ENCODE measurements around the gene DNAJC16. TPM values are rescaled to one million over a fixed set of nuclear protein-coding genes. Genes with fewer than 3 reads are reported as not detected.

DNAJC16 gene
- total and polyA plus RNA-seq, 2 of the 13 experiments (the other 11 are each of a cell fraction or from before 2014, with no cell fraction given): 11.4 to 15.4 TPM

GRCh38 chr1:15603050-15603965 is 76.7 kb downstream of the DNAJC16 start (continued):
- TF ChIP-seq TCF7 (IDR thresholded peaks at IDR 0.05; ENCODE audit: low read depth): no peak
- TF ChIP-seq E2F1 (CRISPR knock-in tag; IDR thresholded peaks at IDR 0.05): peak; percentile 23; the same call in 1 of the 2 replicates
- TF ChIP-seq ZNF224 (CRISPR knock-in tag; IDR thresholded peaks at IDR 0.05): 0 out of 2 replicates have a peak, but pooled peaks have one; percentile 68
- no peak for TF ChIP-seq ATF1 (CRISPR knock-in tag; IDR thresholded peaks at IDR 0.05)
- TF ChIP-seq ZNF496 (CRISPR knock-in tag; IDR thresholded peaks at IDR 0.05; ENCODE audit: insufficient replicate concordance): no peak
- TF ChIP-seq HNF1B (CRISPR knock-in tag; IDR thresholded peaks at IDR 0.05): peak; percentile 86
- no peak for TF ChIP-seq TBL1XR1 (IDR thresholded peaks at IDR 0.05; ENCODE audit: borderline replicate concordance, low read length, partially characterized antibody)
- TF ChIP-seq ATAD3A (CRISPR knock-in tag; IDR thresholded peaks at IDR 0.05): no peak
- TF ChIP-seq SMAD3 (CRISPR knock-in tag; IDR thresholded peaks at IDR 0.05): peak; percentile 74; the same call in 1 of the 2 replicates
- no peak for TF ChIP-seq ATF4 (CRISPR knock-in tag; IDR thresholded peaks at IDR 0.05)
- TF ChIP-seq NPAS2 (CRISPR knock-in tag; IDR thresholded peaks at IDR 0.05; ENCODE audit: borderline replicate concordance): no peak
- peak; percentile 85; the same call in 1 of the 2 replicates for TF ChIP-seq ZNF788 (CRISPR knock-in tag; IDR thresholded peaks at IDR 0.05; ENCODE audit: borderline replicate concordance)
- TF ChIP-seq HOXA7 (CRISPR knock-in tag; IDR thresholded peaks at IDR 0.05): no peak
- no peak for TF ChIP-seq NFE2L1 (CRISPR knock-in tag; IDR thresholded peaks at IDR 0.05; ENCODE audit: borderline replicate concordance)
- TF ChIP-seq EEA1 (CRISPR knock-in tag; IDR thresholded peaks at IDR 0.05; ENCODE audit: borderline replicate concordance): no peak
- TF ChIP-seq TRIM22 (IDR thresholded peaks at IDR 0.05): no peak
- no peak for TF ChIP-seq BATF2 (CRISPR knock-in tag; IDR thresholded peaks at IDR 0.05)
- TF ChIP-seq FLYWCH1 (CRISPR knock-in tag; IDR thresholded peaks at IDR 0.05): no peak
- peak; percentile 60; the same call in 1 of the 2 replicates for TF ChIP-seq ZNF225 (CRISPR knock-in tag; IDR thresholded peaks at IDR 0.05)
- no peak for TF ChIP-seq NR2F1 (CRISPR knock-in tag; IDR thresholded peaks at IDR 0.05)
- TF ChIP-seq ZFP1 (CRISPR knock-in tag; IDR thresholded peaks at IDR 0.05): peak; percentile 68
- 0 out of 2 replicates have a peak, but pooled peaks have one; percentile 31 for TF ChIP-seq ZBTB44 (CRISPR knock-in tag; IDR thresholded peaks at IDR 0.05)

Data from HepG2 (cell line).